ENCODE measurements around the gene SCRT2.

The SCRT2 gene

DNA sequence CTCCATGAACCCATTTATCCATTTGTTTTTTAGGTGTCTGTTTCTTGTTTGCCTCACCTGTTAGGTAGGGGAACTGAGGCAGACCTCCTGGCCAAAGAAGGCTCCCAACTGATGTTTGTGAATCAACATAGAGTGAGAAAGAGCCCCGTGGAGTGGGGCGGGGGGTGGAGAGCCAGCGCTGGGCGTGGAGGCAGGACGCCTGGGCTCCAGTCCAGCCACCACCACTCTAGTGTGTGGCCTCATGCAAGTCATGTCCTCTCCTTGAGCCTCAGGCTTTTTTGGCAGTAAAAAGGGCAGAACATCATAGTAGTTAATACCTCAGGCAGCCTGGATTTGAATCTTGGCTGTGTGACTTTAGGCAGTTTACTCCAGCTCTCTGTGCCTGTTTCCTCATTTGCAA, 42.2 kb upstream of the SCRT2 start:
- no peak overlapping the region for H3K4me3 ChIP-seq (replicated peaks; ENCODE audit: low read depth, low read length)
- no peak for DNase-seq (ENCODE audit: extremely low read depth, low read depth)
- TF ChIP-seq, protein P1, sequence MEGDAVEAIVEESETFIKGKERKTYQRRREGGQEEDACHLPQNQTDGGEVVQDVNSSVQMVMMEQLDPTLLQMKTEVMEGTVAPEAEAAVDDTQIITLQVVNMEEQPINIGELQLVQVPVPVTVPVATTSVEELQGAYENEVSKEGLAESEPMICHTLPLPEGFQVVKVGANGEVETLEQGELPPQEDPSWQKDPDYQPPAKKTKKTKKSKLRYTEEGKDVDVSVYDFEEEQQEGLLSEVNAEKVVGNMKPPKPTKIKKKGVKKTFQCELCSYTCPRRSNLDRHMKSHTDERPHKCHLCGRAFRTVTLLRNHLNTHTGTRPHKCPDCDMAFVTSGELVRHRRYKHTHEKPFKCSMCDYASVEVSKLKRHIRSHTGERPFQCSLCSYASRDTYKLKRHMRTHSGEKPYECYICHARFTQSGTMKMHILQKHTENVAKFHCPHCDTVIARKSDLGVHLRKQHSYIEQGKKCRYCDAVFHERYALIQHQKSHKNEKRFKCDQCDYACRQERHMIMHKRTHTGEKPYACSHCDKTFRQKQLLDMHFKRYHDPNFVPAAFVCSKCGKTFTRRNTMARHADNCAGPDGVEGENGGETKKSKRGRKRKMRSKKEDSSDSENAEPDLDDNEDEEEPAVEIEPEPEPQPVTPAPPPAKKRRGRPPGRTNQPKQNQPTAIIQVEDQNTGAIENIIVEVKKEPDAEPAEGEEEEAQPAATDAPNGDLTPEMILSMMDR (IDR thresholded peaks at IDR 0.05; ENCODE audit: low read depth, low read length, missing control alignments), result no peak

DNA sequence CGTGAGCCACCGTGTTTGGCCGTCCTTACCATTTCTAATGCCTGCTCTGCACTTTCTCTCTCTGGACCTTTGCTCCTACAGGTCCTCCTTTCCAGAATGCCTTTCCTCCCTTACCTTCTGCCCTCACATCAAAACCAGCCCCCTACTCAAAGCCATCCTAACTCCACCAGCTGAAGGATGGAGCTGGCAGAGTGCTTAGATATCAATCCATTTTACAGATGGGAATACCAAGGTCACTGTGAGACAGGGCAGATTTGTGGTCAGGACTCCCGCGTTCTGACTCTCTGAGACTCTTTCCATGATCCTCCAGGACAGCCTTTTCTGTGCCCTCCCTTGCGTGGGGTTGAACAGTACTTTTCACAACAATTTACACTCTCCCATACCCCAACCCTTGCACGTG, 41.7 kb upstream of the SCRT2 start:
- DNase-seq (ENCODE audit: extremely low read depth, low read depth), result no peak
- no peak overlapping the region for H3K4me3 ChIP-seq (replicated peaks; ENCODE audit: low read depth, low read length)
- TF ChIP-seq, protein P1 (IDR thresholded peaks at IDR 0.05; ENCODE audit: low read depth, low read length, missing control alignments), result no peak

DNA sequence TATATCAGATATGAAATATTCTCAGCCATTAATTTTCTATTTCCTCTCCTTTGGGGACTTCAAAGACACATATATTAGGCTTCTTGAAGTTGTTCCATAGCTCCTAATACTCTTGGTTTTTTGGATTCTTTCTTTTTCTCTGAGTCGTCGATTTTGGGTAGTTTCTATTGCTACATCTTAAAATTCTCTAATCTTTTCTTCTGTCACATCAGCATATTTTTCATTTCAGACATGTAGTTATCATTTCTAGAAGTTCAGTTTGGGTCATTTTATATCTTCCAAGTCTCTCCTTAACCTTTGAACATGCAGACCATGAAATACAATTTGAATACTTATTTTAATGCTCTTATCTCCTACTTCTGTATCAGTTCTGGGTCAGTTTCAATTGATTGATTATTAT, 38.9 kb upstream of the SCRT2 start:
- no peak overlapping the region for H3K4me3 ChIP-seq (replicated peaks; ENCODE audit: low read depth, low read length)
- TF ChIP-seq, protein P1 (IDR thresholded peaks at IDR 0.05; ENCODE audit: low read depth, low read length, missing control alignments), result no peak
- DNase-seq (ENCODE audit: extremely low read depth, low read depth), result no peak

DNA sequence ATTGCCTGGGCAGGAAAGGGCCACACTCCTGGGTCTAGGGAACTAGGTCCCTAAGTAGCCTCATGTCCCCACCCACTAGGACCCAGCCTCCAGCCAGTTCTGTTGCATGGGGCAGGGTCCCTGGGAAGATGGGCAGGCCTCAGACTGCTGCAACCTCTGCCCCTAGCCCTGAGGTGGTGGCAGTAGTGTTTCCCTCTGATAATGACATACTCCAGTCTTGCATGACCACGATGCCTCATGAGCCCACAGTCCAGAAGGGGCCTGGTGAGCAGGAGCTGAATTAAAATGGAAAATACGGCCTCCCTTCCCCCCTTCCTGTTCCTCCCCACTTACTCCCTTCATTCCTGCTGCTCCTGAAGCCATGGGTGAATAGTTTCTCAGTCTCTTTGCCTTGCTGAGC, 36.0 kb upstream of the SCRT2 start:
- H3K4me3 ChIP-seq (replicated peaks; ENCODE audit: low read depth, low read length), result no peak overlapping the region
- TF ChIP-seq, protein P1 (IDR thresholded peaks at IDR 0.05; ENCODE audit: low read depth, low read length, missing control alignments), result no peak
- DNase-seq (ENCODE audit: extremely low read depth, low read depth), result no peak

DNA sequence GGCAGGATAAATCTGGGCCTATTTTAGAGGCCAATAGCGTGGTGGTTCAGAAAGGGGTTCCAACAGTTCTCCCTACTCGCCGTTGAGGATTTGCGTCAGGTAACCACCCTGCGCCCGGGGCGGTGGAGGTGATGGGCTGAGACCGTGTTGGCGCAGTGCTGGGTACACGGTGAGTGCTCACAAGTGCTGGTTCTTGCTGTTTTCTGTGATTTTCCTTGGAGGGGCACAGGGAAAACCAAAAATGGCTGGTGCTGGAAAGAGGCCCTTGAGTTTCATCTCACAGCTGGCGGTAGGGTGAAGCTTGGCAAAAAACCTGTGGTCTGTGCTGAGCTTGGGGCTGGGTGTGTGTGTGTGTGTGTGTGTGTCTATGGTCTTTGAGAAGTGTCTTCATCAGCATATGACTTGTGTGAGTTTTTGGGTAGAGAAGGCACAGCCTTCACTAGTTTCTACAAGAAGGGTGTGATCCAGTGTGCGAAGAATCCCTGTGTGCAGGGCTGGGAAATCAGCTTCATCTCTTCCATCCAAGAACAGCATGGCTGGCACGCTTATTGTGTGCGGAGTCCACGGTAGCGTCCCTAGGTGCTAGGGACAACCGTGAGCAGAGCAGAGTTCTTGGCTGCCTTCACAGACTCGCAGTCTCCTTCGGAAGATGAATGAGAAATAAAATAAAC, 35.3 kb upstream of the SCRT2 start:
- H3K4me3 ChIP-seq (replicated peaks; ENCODE audit: low read depth, low read length), result no peak overlapping the region
- TF ChIP-seq, protein P1 (IDR thresholded peaks at IDR 0.05; ENCODE audit: low read depth, low read length, missing control alignments), result no peak
- no peak for DNase-seq (ENCODE audit: extremely low read depth, low read depth)

DNA sequence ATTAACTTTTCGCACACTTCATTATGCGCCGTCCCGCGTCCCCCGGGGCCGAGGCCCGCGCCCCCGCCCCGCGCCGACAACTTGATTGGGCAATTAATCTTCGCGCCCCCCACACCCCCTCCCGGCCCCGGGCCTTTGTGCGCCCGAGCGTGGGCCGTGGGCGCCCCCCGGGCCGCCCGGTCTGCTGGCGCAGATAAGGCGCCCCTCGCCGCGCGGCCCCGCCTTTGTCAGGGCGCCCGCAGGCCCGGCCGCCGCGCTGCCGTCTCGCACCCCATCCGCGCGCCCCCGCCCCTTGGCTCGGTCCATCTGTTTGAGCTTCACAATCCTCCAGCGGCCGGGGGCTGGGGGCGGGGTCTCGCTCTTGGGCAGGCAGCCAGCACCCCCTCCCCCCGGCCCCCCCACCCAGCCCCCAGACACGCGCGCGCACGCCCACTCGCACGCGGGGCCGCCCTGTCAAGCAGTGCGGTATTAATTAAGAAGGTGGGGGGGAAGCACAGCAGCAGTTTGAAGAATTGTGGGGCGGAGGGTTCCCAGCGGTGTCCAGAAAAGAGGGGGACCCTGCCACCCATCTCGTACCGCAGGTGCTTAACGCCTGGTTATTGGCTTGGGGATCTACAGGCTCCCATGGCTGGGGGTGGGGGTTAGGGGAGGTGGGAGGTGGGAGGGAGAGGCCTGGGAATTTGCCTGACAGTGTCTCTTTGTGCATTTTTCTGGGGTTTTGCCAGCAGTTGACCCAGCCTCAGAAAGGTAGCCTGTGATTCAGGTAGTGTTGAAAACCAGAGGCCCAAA, 34.6 kb upstream of the SCRT2 start:
- TF ChIP-seq, protein P1 (IDR thresholded peaks at IDR 0.05; ENCODE audit: low read depth, low read length, missing control alignments), result no peak
- no peak overlapping the region for H3K4me3 ChIP-seq (replicated peaks; ENCODE audit: low read depth, low read length)
- DNase-seq (ENCODE audit: extremely low read depth, low read depth), result no peak

All from HFF-Myc (cell line).